Measurements from ENCODE around the gene LBHD2.
"Not testable (repeated sequence)": the region's sequence is repeated elsewhere in the genome, so short reads cannot be mapped to it uniquely, and the experiment has no call there.

LBHD2 gene

DNA sequence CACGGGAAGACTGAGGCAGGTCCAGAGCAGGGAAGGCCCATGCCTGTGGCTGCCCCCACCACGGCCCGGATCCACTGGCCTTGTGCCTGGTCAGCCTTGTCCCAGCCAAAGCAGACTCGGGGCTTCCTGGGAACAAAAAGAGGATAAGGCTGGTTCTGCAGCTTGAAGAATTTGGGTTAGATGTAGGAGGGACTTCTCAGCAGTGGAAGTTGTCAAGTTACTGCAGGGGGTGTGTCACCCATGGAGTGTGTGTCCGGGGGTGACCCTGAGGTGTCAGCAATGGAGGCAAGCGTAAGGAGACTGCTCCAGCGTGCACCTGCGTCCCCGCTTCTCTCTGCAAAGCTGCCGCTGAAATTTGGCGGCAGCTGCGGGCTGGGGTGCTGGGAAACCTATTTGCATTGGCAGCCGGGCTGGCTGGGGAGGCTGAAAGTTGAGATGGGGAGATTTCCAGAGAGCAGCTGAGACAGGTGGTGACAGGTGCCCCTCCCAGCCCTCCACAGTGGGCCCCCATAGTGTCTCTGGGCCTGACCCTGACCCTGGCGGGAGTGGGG lies 26.7 kb downstream of the LBHD2 start:
- H3K4me3 ChIP-seq (ENCODE audit: low read length), result no peak overlapping the region
- TF ChIP-seq ZNF274 (IDR thresholded peaks at IDR 0.05; ENCODE audit: low read depth, low read length), result no peak

GRCh38 chr14:103111232-103111868 lies 27.3 kb downstream of the LBHD2 start:
- no peak overlapping the region for H3K4me3 ChIP-seq (ENCODE audit: low read length)
- no peak for TF ChIP-seq ZNF274 (IDR thresholded peaks at IDR 0.05; ENCODE audit: low read depth, low read length)

DNA sequence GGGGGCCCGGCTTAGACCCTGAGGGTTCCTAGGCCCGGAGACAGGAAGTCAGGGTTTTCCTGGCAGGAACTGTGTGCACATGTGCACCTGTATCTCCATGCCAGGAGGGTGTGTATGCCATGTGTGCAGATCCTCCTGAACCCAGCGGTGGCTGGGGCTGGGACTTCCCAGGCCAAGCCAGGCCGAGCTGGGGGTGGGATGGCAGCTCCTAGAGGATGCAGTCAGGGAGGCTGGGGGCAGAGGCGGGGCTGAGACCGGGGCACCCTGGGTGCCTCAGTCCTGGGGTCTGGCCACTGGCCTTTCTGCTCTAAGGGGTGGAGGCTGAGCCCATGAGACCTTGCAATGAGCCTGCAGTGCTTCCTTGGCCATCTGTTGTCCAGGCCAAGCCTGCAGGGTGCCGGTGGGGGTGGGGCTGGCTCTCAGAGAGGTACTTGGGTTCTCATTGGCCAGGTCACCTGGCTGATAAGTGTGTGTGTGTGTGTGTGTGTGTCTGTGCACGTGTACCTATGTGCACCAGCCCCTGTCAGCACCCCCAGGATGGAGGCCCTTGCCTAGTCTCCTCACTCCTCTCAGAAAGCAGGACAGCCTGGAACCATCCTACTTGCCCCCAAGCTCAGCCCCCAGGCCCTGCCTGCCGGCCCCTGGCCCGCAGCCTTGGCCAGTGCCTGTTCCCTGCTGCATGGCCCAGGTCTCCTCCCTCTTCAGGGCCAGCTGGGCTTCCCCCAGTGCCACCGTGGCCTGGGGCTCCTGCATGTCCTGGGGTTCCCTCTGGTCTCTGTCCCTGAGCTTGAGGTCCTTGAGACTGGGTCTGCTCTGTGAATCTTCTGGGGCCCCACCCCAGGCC lies 28.6 kb downstream of the LBHD2 start:
- TF ChIP-seq ZNF274 (IDR thresholded peaks at IDR 0.05; ENCODE audit: low read depth, low read length), result no peak
- no peak overlapping the region for H3K4me3 ChIP-seq (ENCODE audit: low read length)

DNA sequence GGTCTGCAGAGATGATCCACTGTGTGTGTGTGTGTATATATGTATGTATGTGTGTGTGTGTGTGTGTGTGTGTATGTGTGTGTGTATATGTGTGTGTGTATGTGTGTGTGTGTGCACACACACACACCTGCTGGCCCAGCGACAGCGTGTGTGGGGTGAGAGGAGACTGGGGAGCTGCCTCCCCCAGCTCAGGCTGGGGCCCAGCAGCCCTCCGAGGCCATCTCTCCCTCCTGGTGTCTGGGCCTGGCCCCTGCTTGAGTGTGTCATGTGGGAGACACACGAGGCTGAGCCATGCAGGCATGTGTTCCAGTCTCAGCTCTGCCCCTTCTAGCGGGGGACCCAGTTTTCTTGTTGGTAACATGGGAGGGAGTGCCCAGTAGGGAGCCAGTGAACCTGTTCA lies 29.3 kb downstream of the LBHD2 start:
- TF ChIP-seq ZNF274 (IDR thresholded peaks at IDR 0.05; ENCODE audit: low read depth, low read length), result no peak
- no peak overlapping the region for H3K4me3 ChIP-seq (ENCODE audit: low read length)

GRCh38 chr14:103113774-103114173 lies 29.8 kb downstream of the LBHD2 start:
- TF ChIP-seq ZNF274 (IDR thresholded peaks at IDR 0.05; ENCODE audit: low read depth, low read length), result no peak
- no peak overlapping the region for H3K4me3 ChIP-seq (ENCODE audit: low read length)

DNA sequence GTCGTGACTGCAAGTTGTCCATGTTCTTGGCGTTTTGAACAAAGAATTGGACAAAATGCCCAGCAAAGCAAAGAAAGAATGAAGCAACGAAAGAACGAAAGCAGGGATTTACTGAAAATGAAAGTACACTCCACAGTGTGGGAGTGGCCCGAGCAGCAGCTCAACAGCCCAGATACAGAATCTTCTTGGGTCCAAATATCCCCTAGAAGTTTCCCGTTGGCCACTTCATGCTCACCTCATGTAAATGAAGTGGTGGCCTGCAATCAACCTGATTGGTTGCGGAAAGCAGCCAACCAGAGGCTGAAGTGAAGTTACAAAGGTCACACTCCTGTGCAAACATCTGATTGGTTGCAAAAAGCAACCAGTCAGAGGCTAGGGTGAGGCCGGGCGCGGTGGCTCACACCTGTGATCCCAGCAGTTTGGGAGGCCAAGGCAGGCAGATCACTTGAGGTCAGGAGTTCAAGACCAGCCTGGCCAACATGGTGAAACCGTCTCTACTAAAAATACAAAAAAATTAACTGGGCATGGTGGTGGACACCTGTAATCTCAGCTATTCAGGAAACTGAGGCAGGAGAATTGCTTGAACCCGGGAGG lies 31.2 kb downstream of the LBHD2 start:
- not testable (repeated sequence) for H3K4me3 ChIP-seq (ENCODE audit: low read length)

GRCh38 chr14:103115845-103116572 lies 32.0 kb downstream of the LBHD2 start:
- TF ChIP-seq ZNF274 (IDR thresholded peaks at IDR 0.05; ENCODE audit: low read depth, low read length), result no peak
- no peak overlapping the region for H3K4me3 ChIP-seq (ENCODE audit: low read length)

GRCh38 chr14:103116636-103117035 lies 32.6 kb downstream of the LBHD2 start:
- no peak for TF ChIP-seq ZNF274 (IDR thresholded peaks at IDR 0.05; ENCODE audit: low read depth, low read length)

DNA sequence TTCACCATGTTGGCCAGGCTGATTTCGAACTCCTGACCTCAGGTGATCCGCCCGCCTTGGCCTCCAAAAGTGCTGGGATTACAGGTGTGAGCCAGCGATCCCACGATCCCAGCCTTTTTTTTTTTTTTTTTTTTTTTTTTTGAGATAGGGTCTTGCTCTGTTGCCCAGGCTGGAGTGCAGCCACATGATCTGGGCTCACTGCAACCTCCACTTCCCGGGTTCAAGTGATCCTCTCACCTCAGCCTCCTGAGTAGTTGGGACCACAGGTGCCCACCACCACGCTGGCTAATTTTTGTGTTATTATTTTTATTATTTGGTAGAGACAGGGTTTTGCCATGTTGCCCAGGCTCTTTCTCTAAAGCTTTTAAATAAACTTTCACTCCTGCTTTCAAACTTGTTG lies 33.5 kb downstream of the LBHD2 start:
- not testable (repeated sequence) for H3K4me3 ChIP-seq (ENCODE audit: low read length)

More at GRCh38 chr14:103116636-103117035, 32.6 kb downstream of the LBHD2 start:
- no peak overlapping the region for H3K4me3 ChIP-seq (ENCODE audit: low read length)

GRCh38 chr14:103118018-103118662 lies 34.1 kb downstream of the LBHD2 start:
- H3K4me3 ChIP-seq (ENCODE audit: low read length), result no peak overlapping the region
- TF ChIP-seq ZNF274 (IDR thresholded peaks at IDR 0.05; ENCODE audit: low read depth, low read length), result no peak

DNA sequence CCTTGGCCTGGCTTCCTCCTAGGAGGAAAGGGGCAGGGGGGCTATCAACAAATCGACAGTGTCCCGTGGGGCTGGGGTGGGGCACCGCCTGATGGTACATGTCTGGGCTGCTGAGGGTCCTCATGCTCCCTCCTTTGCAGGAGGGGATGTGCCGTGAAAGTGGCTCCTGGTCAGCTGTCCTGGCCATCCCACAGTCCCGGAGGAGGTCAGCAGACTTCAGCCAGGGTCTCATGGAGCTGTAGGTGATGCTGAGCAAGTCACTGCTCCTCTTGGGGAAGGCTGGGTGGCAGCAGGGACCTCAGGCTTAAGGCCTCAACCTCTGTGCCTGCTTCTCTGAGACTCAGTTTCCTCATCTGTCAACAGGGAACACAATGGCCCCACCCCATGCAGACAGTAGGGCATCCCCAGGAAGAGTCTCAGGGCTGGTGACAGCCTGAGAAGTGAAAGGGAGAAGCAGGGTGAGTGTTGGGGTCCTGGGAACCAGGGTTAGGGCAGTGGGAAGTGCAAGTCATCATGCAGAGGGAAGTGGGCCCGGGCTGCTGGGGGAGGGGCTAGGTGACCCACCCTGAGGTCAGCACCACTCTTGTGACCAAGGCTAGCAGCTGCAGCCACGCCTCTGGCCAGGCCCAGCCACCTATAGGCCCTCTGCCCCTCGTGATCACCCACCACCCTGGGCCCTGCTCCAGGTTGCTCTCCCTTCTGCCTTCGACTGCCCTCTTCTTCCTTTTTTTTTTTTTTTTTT lies 34.8 kb downstream of the LBHD2 start:
- no peak overlapping the region for H3K4me3 ChIP-seq (ENCODE audit: low read length)
- TF ChIP-seq ZNF274 (IDR thresholded peaks at IDR 0.05; ENCODE audit: low read depth, low read length), result no peak

DNA sequence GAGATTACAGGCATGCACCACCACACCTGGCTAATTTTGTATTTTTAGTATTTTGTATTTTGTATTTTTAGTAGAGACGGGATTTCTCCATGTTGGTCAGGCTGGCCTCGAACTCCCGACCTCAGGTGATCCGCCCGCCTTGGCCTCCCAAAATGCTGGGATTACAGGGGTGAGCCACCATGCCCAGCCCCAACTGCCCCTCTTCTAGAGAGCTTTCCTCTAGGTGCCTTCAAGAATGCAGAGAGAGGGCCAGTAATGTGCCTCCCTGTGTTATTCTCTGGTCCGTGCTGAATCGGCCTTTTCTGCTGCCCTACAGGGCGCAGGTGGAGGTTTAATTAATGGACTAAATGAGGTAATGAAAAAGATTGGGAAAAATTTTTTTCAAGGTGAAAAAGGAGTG lies 35.5 kb downstream of the LBHD2 start:
- H3K4me3 ChIP-seq (ENCODE audit: low read length), result not testable (repeated sequence)

DNA sequence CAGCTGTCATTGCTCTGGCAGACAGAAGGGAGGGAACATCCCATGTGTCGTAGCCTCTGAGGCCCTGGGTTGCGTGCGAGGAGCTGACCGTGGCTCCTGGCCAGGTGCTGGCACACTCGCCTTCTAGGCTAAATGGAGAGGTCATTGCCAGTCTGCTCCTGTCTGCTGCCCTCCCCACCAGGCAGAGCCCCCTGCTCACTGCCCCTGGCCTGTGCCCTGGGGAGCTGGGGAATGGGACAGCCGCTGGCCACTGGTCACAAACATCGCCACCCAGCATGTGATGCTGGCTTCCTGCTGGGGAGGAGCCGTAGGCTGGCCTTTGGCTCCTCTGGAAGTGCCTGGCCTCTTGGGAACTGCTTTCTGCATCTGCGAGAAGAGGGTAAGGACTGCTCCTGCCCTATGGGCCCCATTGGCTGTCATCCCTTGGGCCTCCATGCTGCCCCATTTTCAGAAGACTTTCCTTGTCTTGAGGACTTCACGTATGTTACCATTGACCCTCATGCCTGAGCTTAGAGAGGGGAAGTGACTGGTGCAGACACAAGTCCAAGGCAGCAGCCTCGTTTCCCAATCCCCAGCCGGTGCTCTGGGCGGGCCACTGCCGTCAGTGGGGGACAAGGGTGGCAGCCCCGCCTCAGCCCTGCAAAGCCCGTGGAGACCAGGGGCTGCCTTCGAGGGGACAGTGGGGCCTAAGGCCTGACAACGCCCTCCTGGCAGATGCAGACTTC lies 37.3 kb downstream of the LBHD2 start:
- TF ChIP-seq ZNF274 (IDR thresholded peaks at IDR 0.05; ENCODE audit: low read depth, low read length), result no peak
- H3K4me3 ChIP-seq (ENCODE audit: low read length), result no peak overlapping the region

Measured in GM08714 (cell line).